H9 (cell line): ENCODE measurements around the gene KCNQ2. TPM values are rescaled to one million over a fixed set of nuclear protein-coding genes. Genes with fewer than 3 reads are reported as not detected.

Experiments
- DNase-seq: peaks from one replicate; pipeline ENCODE4 v3.0.0-alpha.2; 2017
- H2AFZ ChIP-seq: one replicate; pipeline ENCODE4 v1.6.1; 2013; ENCODE audit warnings: mild to moderate bottlenecking, low read length, control low read depth, moderate library complexity
- H2AK5ac ChIP-seq: 2 replicates; pipeline ENCODE4 v1.6.1; 2013; ENCODE audit warnings: low read length, control low read depth, mixed read lengths; ENCODE audit not compliant: insufficient read length
- H2BK120ac ChIP-seq: one replicate; pipeline ENCODE4 v1.6.1; 2013; ENCODE audit warnings: low read depth, mild to moderate bottlenecking, low read length, control low read depth, inconsistent platforms; ENCODE audit not compliant: poor library complexity, severe bottlenecking
- H2BK12ac ChIP-seq: 2 replicates; pipeline ENCODE4 v1.6.1; 2013; ENCODE audit warnings: low read length, control low read depth, mixed read lengths, low read depth; ENCODE audit not compliant: insufficient read length
- H2BK15ac ChIP-seq: 2 replicates; pipeline ENCODE4 v1.6.1; 2013; ENCODE audit warnings: low read depth, low read length, control low read depth
- H2BK20ac ChIP-seq: one replicate; pipeline ENCODE4 v1.6.1; 2013; ENCODE audit warnings: low read depth, mild to moderate bottlenecking, low read length, control low read depth, inconsistent platforms; ENCODE audit not compliant: poor library complexity, severe bottlenecking
- H2BK5ac ChIP-seq: 2 replicates; pipeline ENCODE4 v1.6.1; 2013; ENCODE audit warnings: low read length, control low read depth, mixed read lengths; ENCODE audit not compliant: insufficient read length
- H3K14ac ChIP-seq: 2 replicates; pipeline ENCODE4 v1.6.1; 2013; ENCODE audit warnings: low read length, control low read depth; ENCODE audit not compliant: insufficient read depth
- H3K18ac ChIP-seq: 2 replicates; pipeline ENCODE4 v1.6.1; 2013; ENCODE audit warnings: low read depth, mild to moderate bottlenecking, mixed read lengths, low read length, control low read depth; ENCODE audit not compliant: insufficient read length
- H3K23ac ChIP-seq: 2 replicates; pipeline ENCODE4 v1.6.1; 2013; ENCODE audit warnings: low read length, control low read depth, mixed read lengths, low read depth; ENCODE audit not compliant: insufficient read length
- H3K23me2 ChIP-seq: 2 replicates; pipeline ENCODE4 v1.6.1; 2013; ENCODE audit warnings: low read depth, mild to moderate bottlenecking, mixed read lengths, low read length, control low read depth; ENCODE audit not compliant: insufficient read length, poor library complexity, severe bottlenecking
- H3K27ac ChIP-seq: 2 replicates; pipeline ENCODE4 v1.5.1; 2013; ENCODE audit warnings: low read length, control low read depth, mixed read lengths, low read depth; ENCODE audit not compliant: insufficient read length
- H3K27me3 ChIP-seq: 2 replicates; pipeline ENCODE4 v1.6.1; 2013; ENCODE audit warnings: low read length, control low read depth, inconsistent platforms; ENCODE audit not compliant: insufficient read depth
- H3K4ac ChIP-seq: 2 replicates; pipeline ENCODE4 v1.6.1; 2013; ENCODE audit warnings: low read depth, mild to moderate bottlenecking, control low read depth, inconsistent platforms, low read length, moderate library complexity
- H3K4me1 ChIP-seq: 2 replicates; pipeline ENCODE4 v1.6.1; 2013; ENCODE audit warnings: low read length, control low read depth, inconsistent platforms; ENCODE audit not compliant: insufficient read depth
- H3K4me2 ChIP-seq: 2 replicates; pipeline ENCODE4 v1.6.1; 2013; ENCODE audit warnings: low read length, control low read depth, mixed read lengths; ENCODE audit not compliant: insufficient read length, insufficient read depth
- H3K56ac ChIP-seq: 2 replicates; pipeline ENCODE4 v1.6.1; 2013; ENCODE audit warnings: low read depth, mild to moderate bottlenecking, mixed read lengths, low read length, control low read depth; ENCODE audit not compliant: insufficient read length
- H3K79me1 ChIP-seq: 2 replicates; pipeline ENCODE4 v1.6.1; 2013; ENCODE audit warnings: low read depth, mild to moderate bottlenecking, moderate library complexity, low read length, control low read depth, inconsistent platforms; ENCODE audit not compliant: insufficient read depth, poor library complexity, severe bottlenecking
- H3K79me2 ChIP-seq: 2 replicates; pipeline ENCODE4 v1.6.1; 2013; ENCODE audit warnings: low read length, control low read depth, inconsistent platforms; ENCODE audit not compliant: insufficient read depth
- H3K9ac ChIP-seq: 2 replicates; pipeline ENCODE4 v1.6.1; 2013; ENCODE audit warnings: low read length, control low read depth, mixed read lengths; ENCODE audit not compliant: insufficient read length; ENCODE audit errors: extremely low read depth
- H3K9me3 ChIP-seq: one replicate; pipeline ENCODE4 v1.6.1; 2013; ENCODE audit warnings: low read depth, low read length, inconsistent platforms; ENCODE audit not compliant: control insufficient read depth
- H3T11ph ChIP-seq: one replicate; pipeline ENCODE4 v1.6.1; 2013; ENCODE audit warnings: mild to moderate bottlenecking, low read length, control low read depth, inconsistent platforms
- H4K20me1 ChIP-seq: one replicate; pipeline ENCODE4 v1.6.1; 2013; ENCODE audit not compliant: control insufficient read depth, insufficient read length, insufficient read depth
- H4K5ac ChIP-seq: 2 replicates; pipeline ENCODE4 v1.6.1; 2013; ENCODE audit warnings: low read depth, mild to moderate bottlenecking, mixed read lengths, low read length, control low read depth; ENCODE audit not compliant: insufficient read length
- H4K8ac ChIP-seq: replicated peaks from 2 replicates; pipeline ENCODE4 v1.6.1; 2013; ENCODE audit warnings: low read length, control low read depth, mixed read lengths, low read depth; ENCODE audit not compliant: insufficient read length
- H4K91ac ChIP-seq: 2 replicates; pipeline ENCODE4 v1.6.1; 2013; ENCODE audit warnings: low read depth, mild to moderate bottlenecking, moderate library complexity, mixed read lengths, low read length, control low read depth; ENCODE audit not compliant: insufficient read length
- H3K27ac Mint-ChIP-seq, 3 experiments: 2 replicates in 2 of 3; 3 replicates in 1 of 3; pipeline ENCODE4 v1.8.0; 2020 to 2021; ENCODE audit warnings: mixed read lengths in 3 of 3, mild to moderate bottlenecking in 1 of 3, moderate library complexity in 1 of 3
- H3K27me3 Mint-ChIP-seq: 2 replicates; pipeline ENCODE4 v1.8.0; 2021; ENCODE audit warnings: low read depth, mild to moderate bottlenecking, moderate library complexity, mixed read lengths
- H3K36me3 Mint-ChIP-seq, 3 experiments: 2 replicates in 2 of 3; 3 replicates in 1 of 3; pipeline ENCODE4 v1.8.0; 2020 to 2021; ENCODE audit warnings: low read depth in 3 of 3, mixed read lengths in 3 of 3; ENCODE audit not compliant: insufficient read depth in 1 of 3
- H3K4me1 Mint-ChIP-seq, 2 experiments: 2 replicates each; pipeline ENCODE4 v1.8.0; 2020; ENCODE audit warnings: mixed read lengths in 2 of 2
- H3K4me3 Mint-ChIP-seq, 2 experiments: 2 replicates in 1 of 2; 3 replicates in 1 of 2; pipeline ENCODE4 v1.8.0; 2020 to 2021; ENCODE audit warnings: mild to moderate bottlenecking in 2 of 2, mixed read lengths in 2 of 2, moderate library complexity in 1 of 2
- H3K9me3 Mint-ChIP-seq, 2 experiments: 2 replicates in 1 of 2; 3 replicates in 1 of 2; pipeline ENCODE4 v1.8.0; 2020; ENCODE audit warnings: mild to moderate bottlenecking in 2 of 2, mixed read lengths in 2 of 2, moderate library complexity in 1 of 2
- WGBS: extraction: QIAGEN DNeasy Blood & Tissue Kit; methylation state at CpG from one replicate; pipeline ENCODE4 v1.1.7; 2013; ENCODE audit warnings: missing lambda C conversion rate, low lambda C conversion rate, mixed read lengths; ENCODE audit not compliant: insufficient read length; ENCODE audit errors: extremely low coverage; 5-methylcytosine and 5-hydroxymethylcytosine counted together
- total RNA-seq: library from RNA; stranded (reverse); gene quantifications from 2 replicates; pipeline ENCODE4 v1.2.1, GENCODE V29; 2021
- TF ChIP-seq, protein P1 (sequence below): fragments of 200-600 bp; sonication (generic); conservative IDR thresholded peaks from 3 replicates; pipeline ENCODE4 v1.8.0; 2021; ENCODE audit warnings: antibody characterized with exemption, mild to moderate bottlenecking

The KCNQ2 gene
- total RNA-seq, 1 experiment from 2014 or later: 69.2 TPM

DNA sequence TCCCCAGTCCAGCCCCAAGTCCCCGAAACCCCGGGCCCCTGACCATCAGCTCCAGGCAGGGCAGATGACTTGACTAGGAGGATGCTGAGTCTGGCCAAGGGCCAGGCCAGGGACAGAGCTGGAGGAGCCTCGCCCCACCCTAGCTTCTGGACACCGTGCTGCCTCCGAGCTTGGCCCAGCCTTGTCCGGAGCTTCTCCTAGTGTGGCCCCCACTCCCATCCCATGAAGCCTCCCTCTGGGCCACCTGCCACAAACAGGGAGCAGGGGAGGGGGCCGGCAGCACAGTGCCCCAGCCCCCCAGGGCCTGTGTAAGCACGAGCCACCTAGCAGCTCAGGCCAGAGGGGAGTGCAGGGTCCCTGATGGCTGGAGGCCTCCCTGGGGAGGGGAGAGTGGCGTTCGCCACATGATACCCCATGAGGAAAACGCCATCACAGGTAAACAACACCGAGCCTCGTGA is 21.1 kb upstream of the KCNQ2 start:
- peaks cover 5% of the 10 kb centered on the region for H3K23me2 ChIP-seq
- no peak overlapping the region for H3K56ac ChIP-seq
- no peak overlapping the region for H3T11ph ChIP-seq
- H3K4me2 ChIP-seq: no peak overlapping the region
- no peak overlapping the region for H2BK12ac ChIP-seq
- no peak overlapping the region for H3K23ac ChIP-seq
- TF ChIP-seq, protein P1, sequence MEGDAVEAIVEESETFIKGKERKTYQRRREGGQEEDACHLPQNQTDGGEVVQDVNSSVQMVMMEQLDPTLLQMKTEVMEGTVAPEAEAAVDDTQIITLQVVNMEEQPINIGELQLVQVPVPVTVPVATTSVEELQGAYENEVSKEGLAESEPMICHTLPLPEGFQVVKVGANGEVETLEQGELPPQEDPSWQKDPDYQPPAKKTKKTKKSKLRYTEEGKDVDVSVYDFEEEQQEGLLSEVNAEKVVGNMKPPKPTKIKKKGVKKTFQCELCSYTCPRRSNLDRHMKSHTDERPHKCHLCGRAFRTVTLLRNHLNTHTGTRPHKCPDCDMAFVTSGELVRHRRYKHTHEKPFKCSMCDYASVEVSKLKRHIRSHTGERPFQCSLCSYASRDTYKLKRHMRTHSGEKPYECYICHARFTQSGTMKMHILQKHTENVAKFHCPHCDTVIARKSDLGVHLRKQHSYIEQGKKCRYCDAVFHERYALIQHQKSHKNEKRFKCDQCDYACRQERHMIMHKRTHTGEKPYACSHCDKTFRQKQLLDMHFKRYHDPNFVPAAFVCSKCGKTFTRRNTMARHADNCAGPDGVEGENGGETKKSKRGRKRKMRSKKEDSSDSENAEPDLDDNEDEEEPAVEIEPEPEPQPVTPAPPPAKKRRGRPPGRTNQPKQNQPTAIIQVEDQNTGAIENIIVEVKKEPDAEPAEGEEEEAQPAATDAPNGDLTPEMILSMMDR: no peak
- H3K27ac ChIP-seq: no peak overlapping the region
- Mint-ChIP-seq H3K36me3 (peaks cover 15 to 24% (median 15%) of the 10 kb centered on the region in 3 experiments; a peak in 6 of 7 replicates), H3K4me1 (peaks cover 4 to 10% of the 10 kb centered on the region in 2 experiments; a peak in 3 of 4 replicates), H3K9me3 (peaks cover 2 to 11% of the 10 kb centered on the region in 2 experiments; a peak in 3 of 5 replicates), H3K27ac (no peak overlapping the region), H3K27me3 (peaks cover 55% of the 10 kb centered on the region), H3K4me3 (no peak overlapping the region)
- H3K79me1 ChIP-seq: no peaks in the 10 kb centered on the region
- H3K14ac ChIP-seq: no peak overlapping the region
- no peaks in the 10 kb centered on the region for H4K20me1 ChIP-seq
- no peaks in the 10 kb centered on the region for H3K9me3 ChIP-seq
- no CpG with 5 or more reads among the region's 13 CpGs for WGBS
- H3K9ac ChIP-seq: no peak overlapping the region
- no peak overlapping the region for H3K18ac ChIP-seq
- DNase-seq: no peak
- H3K79me2 ChIP-seq: no peaks in the 10 kb centered on the region
- H2BK20ac ChIP-seq: no peak overlapping the region
- H2AK5ac ChIP-seq: no peak overlapping the region
- H2BK120ac ChIP-seq: no peak overlapping the region
- no peak overlapping the region for H2AFZ ChIP-seq
- H4K91ac ChIP-seq: no peak overlapping the region
- H2BK15ac ChIP-seq: no peak overlapping the region
- H3K4ac ChIP-seq: no peak overlapping the region
- H2BK5ac ChIP-seq: no peak overlapping the region
- H3K4me1 ChIP-seq: no peaks in the 10 kb centered on the region
- H3K27me3 ChIP-seq: peaks cover 4% of the 10 kb centered on the region; the same call in 1 of the 2 replicates
- H4K8ac ChIP-seq: no peak overlapping the region
- no peak overlapping the region for H4K5ac ChIP-seq
